BJ (cell line): ENCODE results near the gene SLC4A2. TPM values are rescaled to one million over a fixed set of nuclear protein-coding genes. Genes with fewer than 3 reads are reported as not detected.

Experiments used
- CTCF ChIA-PET: fragments of 350-600 bp; formaldehyde crosslinking; extraction: SDS; loops from one replicate; lab custom pipeline; 2021; ENCODE audit warnings: antibody characterized with exemption, inconsistent platforms; lab: Yijun Ruan, JAX
- POLR2A ChIA-PET: fragments of 300-600 bp; sonication (Branson Sonifier 250); formaldehyde crosslinking; extraction: SDS; loops from one replicate; lab custom pipeline; 2021; ENCODE audit warnings: antibody characterized with exemption; lab: Charles Lee
- DNase-seq: peaks from one replicate; pipeline ENCODE4 v3.0.0-alpha.2; 2011; ENCODE audit warnings: low read depth
- H3K27me3 ChIP-seq: 2 replicates; pipeline ENCODE4 v1.6.0; 2011; ENCODE audit warnings: low read length; ENCODE audit not compliant: control insufficient read depth, insufficient read depth
- H3K36me3 ChIP-seq: 2 replicates; pipeline ENCODE4 v1.5.1; 2011; ENCODE audit warnings: low read length; ENCODE audit not compliant: control insufficient read depth, insufficient read depth
- H3K4me3 ChIP-seq: 2 replicates; pipeline ENCODE4 v1.5.1; 2011; ENCODE audit warnings: low read depth, mild to moderate bottlenecking, control low read depth, low read length
- polyA plus RNA-seq: library from polyadenylated mRNA; depleted of rRNA; stranded (reverse); fragments of >200 nt; gene quantifications from 2 replicates; pipeline ENCODE4 v1.2.3, GENCODE V29; 2011
- TF ChIP-seq, protein P1 (sequence below): IDR thresholded peaks from 2 replicates; pipeline ENCODE4 v1.5.1; 2011; ENCODE audit warnings: low read depth, mild to moderate bottlenecking, control low read depth, inconsistent platforms, low read length, moderate library complexity; ENCODE audit not compliant: insufficient read depth

The SLC4A2 gene
- polyA plus RNA-seq, 1 experiment: 86.1 TPM

DNA sequence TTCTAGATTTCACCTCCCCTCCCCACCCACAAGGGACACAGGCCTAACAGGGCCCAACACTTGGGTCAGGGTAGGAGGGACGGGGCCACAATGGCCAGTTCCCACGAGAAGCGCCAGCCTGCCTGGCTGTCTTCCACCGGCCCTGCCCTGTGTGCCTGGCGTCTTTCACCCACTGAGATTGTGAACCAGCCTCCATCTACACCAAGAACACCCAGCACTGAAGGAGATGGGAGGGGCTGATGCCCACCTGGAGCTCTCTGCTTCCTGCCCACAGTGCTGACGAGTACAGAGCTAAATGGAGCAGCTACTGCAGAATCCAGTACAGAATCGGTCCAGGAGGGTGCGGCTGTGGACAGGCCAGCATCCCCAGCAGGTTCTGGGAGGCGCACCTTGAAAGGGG is 13.4 kb upstream of the SLC4A2 start:
- TF ChIP-seq, protein P1, sequence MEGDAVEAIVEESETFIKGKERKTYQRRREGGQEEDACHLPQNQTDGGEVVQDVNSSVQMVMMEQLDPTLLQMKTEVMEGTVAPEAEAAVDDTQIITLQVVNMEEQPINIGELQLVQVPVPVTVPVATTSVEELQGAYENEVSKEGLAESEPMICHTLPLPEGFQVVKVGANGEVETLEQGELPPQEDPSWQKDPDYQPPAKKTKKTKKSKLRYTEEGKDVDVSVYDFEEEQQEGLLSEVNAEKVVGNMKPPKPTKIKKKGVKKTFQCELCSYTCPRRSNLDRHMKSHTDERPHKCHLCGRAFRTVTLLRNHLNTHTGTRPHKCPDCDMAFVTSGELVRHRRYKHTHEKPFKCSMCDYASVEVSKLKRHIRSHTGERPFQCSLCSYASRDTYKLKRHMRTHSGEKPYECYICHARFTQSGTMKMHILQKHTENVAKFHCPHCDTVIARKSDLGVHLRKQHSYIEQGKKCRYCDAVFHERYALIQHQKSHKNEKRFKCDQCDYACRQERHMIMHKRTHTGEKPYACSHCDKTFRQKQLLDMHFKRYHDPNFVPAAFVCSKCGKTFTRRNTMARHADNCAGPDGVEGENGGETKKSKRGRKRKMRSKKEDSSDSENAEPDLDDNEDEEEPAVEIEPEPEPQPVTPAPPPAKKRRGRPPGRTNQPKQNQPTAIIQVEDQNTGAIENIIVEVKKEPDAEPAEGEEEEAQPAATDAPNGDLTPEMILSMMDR: no peak
- no peak for DNase-seq
- CTCF ChIA-PET: interaction anchor here (1.3 kb wide), 1 partner anchor 27 kb away, joined by 3 read pairs; no protein-coding TSS in a partner anchor
- Histone ChIP-seq H3K4me3 (no peak overlapping the region), H3K36me3 (peaks cover 4% of the 10 kb centered on the region), H3K27me3 (peaks cover 3% of the 10 kb centered on the region)
- POLR2A ChIA-PET: no interaction called here

DNA sequence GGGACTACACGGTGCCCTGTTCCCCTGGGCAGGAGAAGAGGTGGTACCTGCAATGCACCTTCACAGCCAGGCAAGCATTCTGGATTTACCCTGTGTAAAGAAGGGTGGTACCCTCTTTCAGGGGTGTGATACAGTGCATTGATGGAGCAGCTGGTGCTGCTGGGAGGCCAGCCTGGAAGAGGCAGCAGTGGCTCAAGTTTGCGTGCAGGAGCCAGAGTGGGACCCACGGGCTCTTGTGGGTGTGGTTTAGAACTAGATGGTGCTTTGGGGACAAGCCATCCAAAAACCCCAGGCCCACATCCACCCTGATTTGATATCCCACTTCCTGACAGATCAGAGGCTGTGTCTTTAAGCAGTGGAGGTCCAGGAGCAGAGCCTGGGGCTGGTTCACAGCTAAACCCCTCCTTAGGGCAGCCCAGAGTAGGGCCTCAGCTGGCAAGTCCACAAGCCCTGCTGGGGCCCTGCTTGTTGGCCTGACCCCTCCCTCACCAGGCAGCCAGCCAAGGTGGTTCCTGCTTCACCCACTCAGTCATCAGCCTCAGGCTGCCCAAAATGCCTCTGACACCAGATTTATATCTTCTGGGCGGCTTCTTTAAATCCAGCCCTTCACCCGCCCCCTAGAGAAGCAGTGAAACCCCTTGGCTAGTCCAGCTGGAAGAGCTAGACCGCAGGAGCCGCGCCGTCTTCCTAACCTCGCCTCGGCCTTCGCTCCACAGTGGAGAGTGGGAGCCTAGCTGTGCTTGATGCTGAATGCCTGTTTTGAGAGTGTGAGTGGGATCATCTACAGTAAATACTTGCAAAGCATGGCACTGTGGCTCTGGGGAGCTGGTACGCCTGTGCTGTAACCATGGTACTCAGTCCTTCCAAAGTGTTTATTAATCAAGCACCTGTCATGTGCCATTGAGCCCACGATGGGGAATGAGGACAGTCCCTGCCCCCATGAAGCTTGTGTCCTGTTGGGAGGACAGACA is 12.5 kb upstream of the SLC4A2 start:
- POLR2A ChIA-PET: no interaction called here

GRCh38 chr7:151047976-151048815 is 11.2 kb upstream of the SLC4A2 start, which contains the start of gene ASIC3:
Gene ASIC3 (plus strand): TSS chr7:151048531. CDS start chr7:151048886, 355 bp downstream.
- Histone ChIP-seq H3K4me3 (no peak within 1 kb of the TSS), H3K27me3 (peaks cover 3% of the 10 kb centered on the region), H3K36me3 (peaks cover 4% of the 10 kb centered on the region)
- TF ChIP-seq, protein P1: no peak
- DNase-seq: no peak
- ChIA-PET CTCF (no interaction called here), POLR2A (no interaction called here)

More for the DNA sequence above, 12.5 kb upstream of the SLC4A2 start:
- CTCF ChIA-PET: interaction anchor here (0.9 to 1.3 kb wide), 2 partner anchors 10 to 29 kb away, joined by 3 to 6 read pairs; no protein-coding TSS in a partner anchor
- Histone ChIP-seq H3K27me3 (peaks cover 3% of the 10 kb centered on the region), H3K36me3 (peaks cover 4% of the 10 kb centered on the region), H3K4me3 (no peak overlapping the region)
- TF ChIP-seq, protein P1: no peak
- DNase-seq: no peak

- TF ChIP-seq, protein P1: no peak
- POLR2A ChIA-PET: no interaction called here
- no peak for DNase-seq
- Histone ChIP-seq H3K36me3 (peaks cover 2% of the 10 kb centered on the region), H3K4me3 (no peak overlapping the region), H3K27me3 (peaks cover 3% of the 10 kb centered on the region)
- CTCF ChIA-PET: no interaction called here
Observed at GRCh38 chr7:151048911-151049463, 10.4 kb upstream of the SLC4A2 start.
